Placental pericyte (primary cell): ENCODE measurements around the gene XPNPEP2. TPM values are rescaled to one million over a fixed set of nuclear protein-coding genes. Genes with fewer than 3 reads are reported as not detected.

Experiments used
- small RNA-seq: library from RNA; depleted of rRNA; stranded (forward); fragments of <200 nt; gene quantifications from one replicate; pipeline ENCODE3, GENCODE V24; 2012; ENCODE audit warnings: low replicate concordance
- total RNA-seq: library from RNA; depleted of rRNA; stranded (reverse); fragments of >200 nt; gene quantifications from 2 replicates; pipeline ENCODE4 v1.2.3, GENCODE V29; 2012

Gene XPNPEP2
- 0.22 TPM in 1 of 2 replicates, not detected in the other for total RNA-seq

DNA sequence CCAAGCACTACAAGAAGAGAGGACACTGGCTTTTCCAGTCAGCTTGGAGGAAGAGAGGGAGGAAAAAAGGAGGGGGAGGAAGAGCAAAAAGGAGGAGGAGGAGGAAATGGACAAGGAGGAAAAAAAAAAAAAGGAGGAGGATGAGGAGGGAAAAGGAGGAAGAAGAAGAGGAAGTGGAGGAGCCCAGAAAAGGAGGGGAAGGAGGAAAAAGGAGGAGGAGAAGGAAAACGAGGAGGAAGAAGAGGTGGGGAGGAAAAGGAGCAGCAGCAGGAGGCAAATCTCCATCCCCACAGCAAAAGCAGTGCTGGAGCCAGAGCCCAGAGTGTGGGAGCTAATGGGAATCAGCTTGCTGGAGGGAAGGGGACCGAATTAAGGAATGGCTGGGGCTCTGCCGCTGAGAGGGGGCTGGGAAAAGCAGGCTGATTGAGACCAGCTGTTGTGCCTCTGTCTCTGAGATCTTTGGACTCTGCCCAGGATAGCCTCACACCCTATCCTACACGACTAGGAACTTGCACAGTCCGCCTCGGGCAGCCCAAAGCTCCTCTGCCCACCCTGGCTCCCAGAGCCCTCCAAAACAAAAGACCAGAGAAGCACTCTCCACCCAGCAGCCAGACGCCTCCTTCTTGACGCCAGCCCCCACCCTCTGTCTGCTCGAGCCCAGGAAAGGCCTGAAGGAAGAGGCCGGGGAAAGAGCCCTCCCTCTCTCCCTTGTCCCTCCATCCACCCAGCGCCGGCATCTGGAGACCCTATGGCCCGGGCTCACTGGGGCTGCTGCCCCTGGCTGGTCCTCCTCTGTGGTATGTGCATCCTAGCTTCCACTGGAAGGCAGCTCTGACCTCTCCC is at the start of gene XPNPEP2:
TSS of gene XPNPEP2 (plus strand) at position 514 of the 843 bp plus-strand sequence. CDS start at position 749, 235 bp downstream.

DNA sequence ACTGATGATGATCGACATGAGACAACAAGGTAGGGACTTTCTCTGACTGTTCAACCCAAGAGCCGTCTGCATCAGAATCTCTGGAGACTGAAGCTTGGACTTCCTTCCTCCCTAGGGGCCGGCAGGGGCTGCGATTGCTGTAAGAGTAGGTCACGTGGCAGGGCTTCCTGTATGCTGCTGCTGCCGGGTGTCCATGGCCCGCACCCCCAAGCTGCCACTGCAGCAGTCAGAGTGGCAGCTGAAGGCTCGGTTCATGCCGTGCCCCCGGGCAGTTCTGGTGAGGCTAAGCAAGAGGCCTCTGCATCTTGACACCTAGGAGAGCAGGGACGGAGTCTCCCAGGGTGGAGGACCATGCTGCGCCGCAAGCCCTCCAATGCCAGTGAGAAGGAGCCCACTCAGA is 41.0 kb downstream of the XPNPEP2 start, which contains the start of gene SASH3:
TSS of gene SASH3 (plus strand) at position 203 of the 400 bp plus-strand sequence. CDS start at position 352, 149 bp downstream.

Small RNAs within 50 kb of the gene (small RNA-seq; reads per million reads assigned to genes)
- gene RF00017, result not detected

Other genes with a start within 250 kb of the XPNPEP2 start
- 50.8 and 51.0 TPM in 2 replicates for gene SMARCA1, start 215.5 kb upstream of the XPNPEP2 start, total RNA-seq
- gene OCRL, start 198.7 kb upstream of the XPNPEP2 start, total RNA-seq, result 15.3 and 19.0 TPM in 2 replicates
- under 0.01 and 0.43 TPM in 2 replicates for gene APLN, start 84.0 kb upstream of the XPNPEP2 start, total RNA-seq
- gene SASH3, start 41.0 kb downstream of the XPNPEP2 start, total RNA-seq, result not detected in 2 replicates
- 21.9 and 27.8 TPM in 2 replicates for gene ZDHHC9, start 104.9 kb downstream of the XPNPEP2 start, total RNA-seq
- 18.5 and 24.7 TPM in 2 replicates for gene UTP14A, start 167.2 kb downstream of the XPNPEP2 start, total RNA-seq
- gene BCORL1, start 243.7 kb downstream of the XPNPEP2 start, total RNA-seq, result 1.3 and 1.6 TPM in 2 replicates